ENCODE results near the gene ATP6V1G1.

Gene ATP6V1G1

GRCh38 chr9:114560956-114561355, 26.6 kb upstream of the ATP6V1G1 start:
- Histone ChIP-seq H3K4me3 (ENCODE audit: insufficient read depth, low read length, poor library complexity, severe bottlenecking) (no peak overlapping the region), H4K20me1 (ENCODE audit: low read depth, low read length) (no peaks in the 10 kb centered on the region), H3K27me3 (ENCODE audit: low read length) (no peaks in the 10 kb centered on the region), H3K9me2 (replicated peaks; ENCODE audit: insufficient read depth, low read length) (no peaks in the 10 kb centered on the region), H3K9me3 (ENCODE audit: insufficient read depth, low read length) (no peaks in the 10 kb centered on the region), H3K9ac (ENCODE audit: low read length) (no peak overlapping the region), H3K36me3 (ENCODE audit: low read length) (no peaks in the 10 kb centered on the region), H2AFZ (ENCODE audit: low read depth, low read length, severe bottlenecking) (no peak overlapping the region), H3K27ac (ENCODE audit: low read depth, low read length) (no peak overlapping the region), H3K4me2 (ENCODE audit: low read depth, low read length, poor library complexity, severe bottlenecking) (no peak overlapping the region), H3K79me2 (ENCODE audit: insufficient read depth, low read length) (no peaks in the 10 kb centered on the region), H3F3A (ENCODE audit: insufficient read depth) (no peaks in the 10 kb centered on the region)
- TF ChIP-seq CTCF (IDR thresholded peaks at IDR 0.05; ENCODE audit: insufficient read depth, low read length, poor library complexity, severe bottlenecking) (no peak), EZH2phosphoT487 (conservative IDR thresholded peaks at IDR 0.05; ENCODE audit: low read length) (no peak)

DNA sequence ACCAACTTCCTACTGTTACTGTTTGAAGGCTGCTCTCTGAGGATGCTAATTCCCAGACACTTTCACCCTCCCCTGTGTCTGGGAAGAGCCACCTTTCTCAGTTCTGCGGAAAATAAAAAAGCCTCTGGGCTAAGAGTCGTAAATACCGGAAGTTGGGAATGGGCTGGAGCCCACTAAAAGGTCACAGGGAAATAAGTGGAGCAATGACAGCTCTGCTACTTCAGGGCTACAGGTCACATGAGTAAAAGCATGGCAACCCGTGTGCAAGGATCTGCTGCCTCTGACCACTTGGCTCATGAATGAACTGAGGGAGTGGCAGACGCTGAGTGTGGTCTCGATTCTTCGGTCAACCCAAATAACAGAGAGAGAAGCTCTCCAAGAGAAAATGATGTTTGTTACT, 25.8 kb upstream of the ATP6V1G1 start:
- Histone ChIP-seq H4K20me1 (ENCODE audit: low read depth, low read length) (no peaks in the 10 kb centered on the region), H3K9me2 (replicated peaks; ENCODE audit: insufficient read depth, low read length) (no peaks in the 10 kb centered on the region), H3K4me3 (ENCODE audit: insufficient read depth, low read length, poor library complexity, severe bottlenecking) (no peak overlapping the region), H3K9me3 (ENCODE audit: insufficient read depth, low read length) (no peaks in the 10 kb centered on the region), H2AFZ (ENCODE audit: low read depth, low read length, severe bottlenecking) (no peak overlapping the region), H3K27ac (ENCODE audit: low read depth, low read length) (no peak overlapping the region), H3K79me2 (ENCODE audit: insufficient read depth, low read length) (no peaks in the 10 kb centered on the region), H3F3A (ENCODE audit: insufficient read depth) (peaks cover 5% of the 10 kb centered on the region), H3K27me3 (ENCODE audit: low read length) (no peaks in the 10 kb centered on the region), H3K4me2 (ENCODE audit: low read depth, low read length, poor library complexity, severe bottlenecking) (no peak overlapping the region), H3K9ac (ENCODE audit: low read length) (no peak overlapping the region), H3K36me3 (ENCODE audit: low read length) (no peaks in the 10 kb centered on the region)
- TF ChIP-seq EZH2phosphoT487 (conservative IDR thresholded peaks at IDR 0.05; ENCODE audit: low read length) (no peak), CTCF (IDR thresholded peaks at IDR 0.05; ENCODE audit: insufficient read depth, low read length, poor library complexity, severe bottlenecking) (no peak)

- Histone ChIP-seq H3K27me3 (ENCODE audit: low read length) (no peaks in the 10 kb centered on the region), H3K27ac (ENCODE audit: low read depth, low read length) (no peak overlapping the region), H3K9me3 (ENCODE audit: insufficient read depth, low read length) (no peaks in the 10 kb centered on the region), H3K4me3 (ENCODE audit: insufficient read depth, low read length, poor library complexity, severe bottlenecking) (no peak overlapping the region), H3F3A (ENCODE audit: insufficient read depth) (peaks cover 13% of the 10 kb centered on the region), H4K20me1 (ENCODE audit: low read depth, low read length) (no peaks in the 10 kb centered on the region), H3K9me2 (replicated peaks; ENCODE audit: insufficient read depth, low read length) (no peaks in the 10 kb centered on the region), H2AFZ (ENCODE audit: low read depth, low read length, severe bottlenecking) (no peak overlapping the region), H3K36me3 (ENCODE audit: low read length) (no peaks in the 10 kb centered on the region), H3K9ac (ENCODE audit: low read length) (no peak overlapping the region), H3K4me2 (ENCODE audit: low read depth, low read length, poor library complexity, severe bottlenecking) (no peak overlapping the region), H3K79me2 (ENCODE audit: insufficient read depth, low read length) (no peaks in the 10 kb centered on the region)
- TF ChIP-seq CTCF (IDR thresholded peaks at IDR 0.05; ENCODE audit: insufficient read depth, low read length, poor library complexity, severe bottlenecking): no peak
- TF ChIP-seq EZH2phosphoT487 (conservative IDR thresholded peaks at IDR 0.05; ENCODE audit: low read length): no peak
Measured at GRCh38 chr9:114565204-114565603, 22.4 kb upstream of the ATP6V1G1 start.
